Endodermal cell (in vitro differentiated cells): ENCODE measurements around the gene ABCF1. TPM values are rescaled to one million over a fixed set of nuclear protein-coding genes. Genes with fewer than 3 reads are reported as not detected.

Experiments
- DNase-seq: peaks from one replicate; pipeline ENCODE4 v3.0.0-alpha.2; 2017
- H3K27ac ChIP-seq: 2 replicates; pipeline ENCODE4 v1.5.1; 2013; ENCODE audit warnings: mild to moderate bottlenecking, low read depth, low read length, moderate library complexity
- H3K27me3 ChIP-seq: 2 replicates; pipeline ENCODE4 v1.6.1; 2013; ENCODE audit warnings: mild to moderate bottlenecking, low read length, moderate library complexity; ENCODE audit not compliant: insufficient read depth, control insufficient read depth, poor library complexity, severe bottlenecking
- H3K36me3 ChIP-seq: 2 replicates; pipeline ENCODE4 v1.7.0; 2013; ENCODE audit warnings: mild to moderate bottlenecking, low read length, moderate library complexity; ENCODE audit not compliant: control insufficient read depth, insufficient read depth
- H3K4me1 ChIP-seq: one replicate; pipeline ENCODE4 v1.7.0; 2013; ENCODE audit warnings: low read length; ENCODE audit not compliant: control insufficient read depth, insufficient read depth
- H3K4me3 ChIP-seq: 2 replicates; pipeline ENCODE4 v1.5.1; 2013; ENCODE audit warnings: mild to moderate bottlenecking, low read length, moderate library complexity
- H3K9ac ChIP-seq: 2 replicates; pipeline ENCODE4 v1.6.1; 2013; ENCODE audit warnings: mild to moderate bottlenecking, low read length, moderate library complexity; ENCODE audit not compliant: poor library complexity, severe bottlenecking; ENCODE audit errors: extremely low read depth
- H3K9me3 ChIP-seq: 2 replicates; pipeline ENCODE4 v1.6.1; 2013; ENCODE audit warnings: mild to moderate bottlenecking, low read length, moderate library complexity; ENCODE audit not compliant: control insufficient read depth
- H3K27ac Mint-ChIP-seq: 2 replicates; pipeline ENCODE4 v1.8.0; 2020; ENCODE audit warnings: mixed read lengths
- H3K27me3 Mint-ChIP-seq: 2 replicates; pipeline ENCODE4 v1.8.0; 2021; ENCODE audit warnings: mild to moderate bottlenecking, mixed read lengths; ENCODE audit not compliant: insufficient read depth
- H3K36me3 Mint-ChIP-seq: 2 replicates; pipeline ENCODE4 v1.8.0; 2020; ENCODE audit warnings: low read depth, mixed read lengths
- H3K4me1 Mint-ChIP-seq: 2 replicates; pipeline ENCODE4 v1.8.0; 2020; ENCODE audit warnings: mixed read lengths
- H3K4me3 Mint-ChIP-seq: 2 replicates; pipeline ENCODE4 v1.8.0; 2020; ENCODE audit warnings: mild to moderate bottlenecking, moderate library complexity, mixed read lengths
- H3K9me3 Mint-ChIP-seq: 2 replicates; pipeline ENCODE4 v1.8.0; 2020; ENCODE audit warnings: mild to moderate bottlenecking, mixed read lengths
- WGBS, 2 experiments: methylation state at CpG; one replicate each; pipeline versions ENCODE4 v1.1.5 to v1.1.7; 2013; ENCODE audit warnings: missing lambda C conversion rate in 2 of 2, mixed read lengths in 1 of 2; ENCODE audit not compliant: insufficient coverage in 1 of 2, insufficient read length in 1 of 2; 5-methylcytosine and 5-hydroxymethylcytosine counted together
- total RNA-seq, 2 donors: library from RNA; stranded (reverse); fragmentation: NEBNext Ultra II Directional in 1 of 2; extraction: Animal tissue kit (Norgen Biotek cat#: 25700) in 1 of 2; gene quantifications; 2 replicates in 1 of 2; 3 replicates in 1 of 2; pipeline ENCODE4 v1.2.1, GENCODE V29; 2021
- TF ChIP-seq, protein P1 (sequence below): fragments of 200-600 bp; sonication (generic); conservative IDR thresholded peaks from 2 replicates; pipeline ENCODE4 v1.5.0; 2021; ENCODE audit warnings: antibody characterized with exemption, mild to moderate bottlenecking

ABCF1 gene
- total RNA-seq, 2 donors from 2014 or later: 84.9 to 89.3 TPM

DNA sequence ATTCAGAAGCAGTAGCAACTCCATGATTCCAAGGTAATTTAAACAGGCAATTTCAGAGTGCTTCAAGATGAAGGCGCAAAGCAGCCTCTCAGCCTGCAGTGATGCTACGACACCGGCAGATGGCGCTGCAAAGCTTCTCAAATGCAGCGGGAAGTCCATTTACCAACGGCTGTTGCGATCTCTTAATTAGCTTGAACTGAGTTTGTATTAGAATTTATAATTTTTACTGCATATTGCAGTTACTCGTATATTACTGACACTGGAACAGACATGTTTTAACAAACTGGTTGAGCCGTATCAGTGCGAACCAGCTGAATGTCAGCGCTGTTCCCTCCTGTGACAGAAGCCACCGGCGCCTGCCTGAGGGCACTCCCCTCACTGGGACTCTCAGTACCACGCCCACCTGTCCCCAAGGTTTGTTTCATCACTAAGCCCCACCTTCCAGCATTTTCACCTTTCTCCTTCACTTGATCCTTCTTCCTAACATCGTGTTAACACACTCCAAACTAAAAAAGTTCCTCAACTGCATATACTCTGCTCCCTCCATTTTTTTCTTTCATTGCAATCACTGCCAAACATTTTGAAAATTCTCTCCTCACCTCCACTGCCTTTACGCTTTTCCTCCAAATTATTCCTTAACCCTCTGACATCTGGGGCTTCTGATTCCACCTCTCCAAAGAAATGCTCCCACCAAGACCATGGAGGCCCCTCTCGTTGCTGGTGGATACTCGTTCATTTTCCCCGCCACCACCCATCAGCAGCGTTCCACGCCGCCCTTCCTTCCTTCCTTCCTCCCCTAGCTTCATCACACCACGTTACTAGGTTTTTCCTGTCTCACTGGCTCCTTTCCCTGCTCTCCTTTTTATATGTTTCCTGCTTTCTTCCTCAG, 29.5 kb upstream of the ABCF1 start:
- peaks cover 3% of the 10 kb centered on the region for H3K4me1 Mint-ChIP-seq
- Histone ChIP-seq H3K9me3 (no peaks in the 10 kb centered on the region), H3K36me3 (peaks cover 8% of the 10 kb centered on the region), H3K27me3 (no peaks in the 10 kb centered on the region), H3K4me1 (no peaks in the 10 kb centered on the region), H3K4me3 (peak overlapping the region; percentile 81), H3K27ac (no peak overlapping the region), H3K9ac (no peak overlapping the region)
- DNase-seq: peak; percentile 91
- 29 to 38% methylated on average over 18 to 23 of the region's 23 CpGs for WGBS, 2 experiments
- no peak overlapping the region for H3K27ac Mint-ChIP-seq
- peaks cover 6% of the 10 kb centered on the region for H3K27me3 Mint-ChIP-seq
- TF ChIP-seq, protein P1, sequence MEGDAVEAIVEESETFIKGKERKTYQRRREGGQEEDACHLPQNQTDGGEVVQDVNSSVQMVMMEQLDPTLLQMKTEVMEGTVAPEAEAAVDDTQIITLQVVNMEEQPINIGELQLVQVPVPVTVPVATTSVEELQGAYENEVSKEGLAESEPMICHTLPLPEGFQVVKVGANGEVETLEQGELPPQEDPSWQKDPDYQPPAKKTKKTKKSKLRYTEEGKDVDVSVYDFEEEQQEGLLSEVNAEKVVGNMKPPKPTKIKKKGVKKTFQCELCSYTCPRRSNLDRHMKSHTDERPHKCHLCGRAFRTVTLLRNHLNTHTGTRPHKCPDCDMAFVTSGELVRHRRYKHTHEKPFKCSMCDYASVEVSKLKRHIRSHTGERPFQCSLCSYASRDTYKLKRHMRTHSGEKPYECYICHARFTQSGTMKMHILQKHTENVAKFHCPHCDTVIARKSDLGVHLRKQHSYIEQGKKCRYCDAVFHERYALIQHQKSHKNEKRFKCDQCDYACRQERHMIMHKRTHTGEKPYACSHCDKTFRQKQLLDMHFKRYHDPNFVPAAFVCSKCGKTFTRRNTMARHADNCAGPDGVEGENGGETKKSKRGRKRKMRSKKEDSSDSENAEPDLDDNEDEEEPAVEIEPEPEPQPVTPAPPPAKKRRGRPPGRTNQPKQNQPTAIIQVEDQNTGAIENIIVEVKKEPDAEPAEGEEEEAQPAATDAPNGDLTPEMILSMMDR: peak; percentile 100
- no peaks in the 10 kb centered on the region for H3K9me3 Mint-ChIP-seq
- H3K36me3 Mint-ChIP-seq: peaks cover 6% of the 10 kb centered on the region
- H3K4me3 Mint-ChIP-seq: peak overlapping the region; percentile 55

DNA sequence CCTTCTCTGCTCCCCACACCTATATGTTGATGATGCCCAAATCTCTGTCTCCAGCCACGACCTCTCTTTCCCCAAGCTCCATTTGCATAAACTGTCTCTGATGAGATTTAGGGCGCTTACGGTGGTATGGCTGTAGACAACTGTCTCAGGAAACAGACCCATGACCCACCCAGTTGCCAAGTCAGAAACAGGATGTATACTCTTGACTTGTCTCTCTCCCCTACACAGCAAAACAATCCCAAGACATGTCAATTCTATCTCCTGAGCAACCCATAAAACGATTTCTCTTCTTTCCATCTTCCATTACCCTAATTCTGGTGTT, 28.9 kb upstream of the ABCF1 start:
- no peaks in the 10 kb centered on the region for H3K4me1 ChIP-seq
- no peaks in the 10 kb centered on the region for H3K9me3 ChIP-seq
- Mint-ChIP-seq H3K4me3 (no peak overlapping the region), H3K27ac (no peak overlapping the region), H3K4me1 (peaks cover 3% of the 10 kb centered on the region), H3K27me3 (peaks cover 6% of the 10 kb centered on the region), H3K36me3 (peaks cover 8% of the 10 kb centered on the region), H3K9me3 (no peaks in the 10 kb centered on the region)
- no peak overlapping the region for H3K27ac ChIP-seq
- no peak overlapping the region for H3K9ac ChIP-seq
- 67 to 68% methylated on average over 4 of the region's 4 CpGs for WGBS, 2 experiments
- peaks cover 11% of the 10 kb centered on the region for H3K36me3 ChIP-seq
- TF ChIP-seq, protein P1: no peak
- DNase-seq: no peak
- H3K4me3 ChIP-seq: no peak overlapping the region
- H3K27me3 ChIP-seq: no peaks in the 10 kb centered on the region

DNA sequence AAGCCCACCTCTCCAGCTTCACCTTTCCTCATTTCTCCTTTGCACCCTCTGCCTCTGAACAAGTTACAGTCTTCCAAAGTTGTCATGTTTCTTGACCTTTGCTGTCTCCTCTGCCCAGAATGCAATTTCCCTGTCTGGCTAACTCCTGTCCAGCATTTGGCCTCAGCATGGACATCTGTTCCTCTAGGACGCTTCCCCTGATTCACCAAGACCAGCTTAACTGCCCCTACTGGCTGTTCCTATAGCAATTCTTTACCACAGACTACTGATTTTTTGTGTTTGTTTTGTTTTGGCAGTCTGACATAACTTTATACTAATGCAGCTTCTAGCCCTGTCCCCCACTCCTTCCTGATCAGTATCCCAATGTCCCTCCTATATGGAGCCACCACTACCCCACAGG, 28.3 kb upstream of the ABCF1 start:
- WGBS, 2 experiments: 95% methylated on average over 1 of the region's 1 CpG; no CpG with 5 or more reads in 1 of the 2 experiments
- H3K27me3 Mint-ChIP-seq: peaks cover 6% of the 10 kb centered on the region
- TF ChIP-seq, protein P1: peak; percentile 30

More for the DNA sequence above, 28.3 kb upstream of the ABCF1 start:
- no peak overlapping the region for H3K27ac ChIP-seq
- H3K4me1 ChIP-seq: no peaks in the 10 kb centered on the region
- H3K27me3 ChIP-seq: no peaks in the 10 kb centered on the region
- DNase-seq: peak; percentile 32
- Mint-ChIP-seq H3K4me1 (peaks cover 3% of the 10 kb centered on the region), H3K36me3 (peaks cover 8% of the 10 kb centered on the region), H3K27ac (no peak overlapping the region), H3K9me3 (no peaks in the 10 kb centered on the region), H3K4me3 (no peak overlapping the region)
- no peak overlapping the region for H3K9ac ChIP-seq
- H3K36me3 ChIP-seq: peaks cover 15% of the 10 kb centered on the region
- no peak overlapping the region for H3K4me3 ChIP-seq
- H3K9me3 ChIP-seq: no peaks in the 10 kb centered on the region
